Mesenchymal stem cell (in vitro differentiated cells and primary cell): ENCODE measurements around the gene LCORL.

Experiments used
- DNase-seq: peaks from one replicate; pipeline ENCODE4 v3.0.0-alpha.2; 2013
- H2AFZ ChIP-seq: one replicate; pipeline ENCODE4 v1.6.1; 2013; ENCODE audit warnings: low read depth, mild to moderate bottlenecking, control low read depth, inconsistent platforms, low read length, moderate library complexity
- H2AK5ac ChIP-seq: 2 replicates; pipeline ENCODE4 v1.6.1; 2013; ENCODE audit warnings: low read length, moderate library complexity, mild to moderate bottlenecking, inconsistent platforms; ENCODE audit not compliant: severe bottlenecking
- H2BK120ac ChIP-seq: one replicate; pipeline ENCODE4 v1.6.1; 2013; ENCODE audit warnings: low read depth, mild to moderate bottlenecking, inconsistent platforms, low read length, moderate library complexity
- H2BK12ac ChIP-seq, 2 experiments: one replicate each; pipeline ENCODE4 v1.6.1; 2013; ENCODE audit warnings: inconsistent platforms in 2 of 2, low read length in 2 of 2, mild to moderate bottlenecking in 2 of 2, moderate library complexity in 2 of 2, control low read depth in 1 of 2
- H2BK15ac ChIP-seq: one replicate; pipeline ENCODE4 v1.6.1; 2013; ENCODE audit warnings: mild to moderate bottlenecking, low read depth, inconsistent platforms; ENCODE audit not compliant: poor library complexity, severe bottlenecking
- H2BK5ac ChIP-seq: 2 replicates; pipeline ENCODE4 v1.6.1; 2013; ENCODE audit warnings: low read depth, mild to moderate bottlenecking, low read length, control low read depth, inconsistent platforms; ENCODE audit not compliant: poor library complexity, severe bottlenecking
- H3K14ac ChIP-seq, 2 experiments: one replicate each; pipeline ENCODE4 v1.6.1; 2013; ENCODE audit warnings: inconsistent platforms in 2 of 2, low read length in 2 of 2, control low read depth in 1 of 2, mild to moderate bottlenecking in 1 of 2, moderate library complexity in 1 of 2
- H3K18ac ChIP-seq, 2 experiments: one replicate each; pipeline ENCODE4 v1.6.1; 2013; ENCODE audit warnings: inconsistent platforms in 2 of 2, low read length in 2 of 2, control low read depth in 1 of 2, low read depth in 1 of 2, mild to moderate bottlenecking in 1 of 2
- H3K23ac ChIP-seq, 2 experiments: one replicate each; pipeline ENCODE4 v1.6.1; 2013; ENCODE audit warnings: inconsistent platforms in 2 of 2, low read length in 2 of 2, mild to moderate bottlenecking in 2 of 2, moderate library complexity in 2 of 2, control low read depth in 1 of 2
- H3K27ac ChIP-seq: 2 replicates; pipeline ENCODE4 v1.5.1; 2013; ENCODE audit warnings: mild to moderate bottlenecking, moderate library complexity, low read length, control low read depth, inconsistent platforms; ENCODE audit not compliant: poor library complexity, severe bottlenecking
- H3K27me3 ChIP-seq, 2 experiments: 2 replicates each; pipeline versions ENCODE4 v1.6.1 to v1.7.0; 2013; ENCODE audit warnings: low read length in 2 of 2, mild to moderate bottlenecking in 2 of 2, moderate library complexity in 2 of 2, control low read depth in 1 of 2, inconsistent platforms in 1 of 2; ENCODE audit not compliant: control insufficient read depth in 1 of 2, insufficient read depth in 1 of 2
- H3K36me3 ChIP-seq, 2 experiments: 2 replicates each; pipeline versions ENCODE4 v1.6.1 to v1.7.0; 2013; ENCODE audit warnings: low read length in 2 of 2, control low read depth in 1 of 2, inconsistent platforms in 1 of 2, low read depth in 1 of 2, mild to moderate bottlenecking in 1 of 2; ENCODE audit not compliant: insufficient read depth in 2 of 2, control insufficient read depth in 1 of 2
- H3K4ac ChIP-seq, 2 experiments: one replicate each; pipeline ENCODE4 v1.6.1; 2013; ENCODE audit warnings: inconsistent platforms in 2 of 2, low read length in 2 of 2, mild to moderate bottlenecking in 2 of 2, moderate library complexity in 2 of 2, control low read depth in 1 of 2, low read depth in 1 of 2
- H3K4me1 ChIP-seq: 2 replicates; pipeline ENCODE4 v1.6.1; 2013; ENCODE audit warnings: low read depth, low read length, control low read depth; ENCODE audit not compliant: control insufficient read depth, insufficient read depth
- H3K4me2 ChIP-seq: 2 replicates; pipeline ENCODE4 v1.6.1; 2013; ENCODE audit warnings: low read length, mild to moderate bottlenecking, inconsistent platforms; ENCODE audit not compliant: poor library complexity, severe bottlenecking
- H3K4me3 ChIP-seq, 2 experiments: 2 replicates each; pipeline versions ENCODE4 v1.5.1 to v1.7.0; 2013; ENCODE audit warnings: low read length in 2 of 2, mild to moderate bottlenecking in 2 of 2, control low read depth in 1 of 2, low read depth in 1 of 2; ENCODE audit not compliant: insufficient read depth in 1 of 2
- H3K79me1 ChIP-seq: replicated peaks from 2 replicates; pipeline ENCODE4 v1.6.1; 2013; ENCODE audit warnings: mild to moderate bottlenecking, control low read depth, low read length, inconsistent platforms; ENCODE audit not compliant: poor library complexity, severe bottlenecking
- H3K9ac ChIP-seq: 2 replicates; pipeline ENCODE4 v1.7.0; 2013; ENCODE audit warnings: mild to moderate bottlenecking, low read length, moderate library complexity
- H3K9me3 ChIP-seq: 2 replicates; pipeline ENCODE4 v1.7.0; 2013; ENCODE audit warnings: mild to moderate bottlenecking, low read length; ENCODE audit not compliant: control insufficient read depth
- H4K8ac ChIP-seq: one replicate; pipeline ENCODE4 v1.6.1; 2013; ENCODE audit warnings: inconsistent platforms, mild to moderate bottlenecking, low read length, moderate library complexity
- H4K91ac ChIP-seq: one replicate; pipeline ENCODE4 v1.6.1; 2013; ENCODE audit warnings: mild to moderate bottlenecking, low read length, inconsistent platforms
- WGBS: methylation state at CpG from one replicate; pipeline ENCODE4 v1.1.7; 2013; ENCODE audit warnings: mixed read lengths; 5-methylcytosine and 5-hydroxymethylcytosine counted together

The LCORL gene

GRCh38 chr4:18033111-18034085, 11.8 kb upstream of the LCORL start:
- Histone ChIP-seq H3K14ac (no peak overlapping the region), H3K9me3 (no peaks in the 10 kb centered on the region), H3K4me1 (no peaks in the 10 kb centered on the region), H4K8ac (no peak overlapping the region), H2BK12ac (no peak overlapping the region), H2BK120ac (no peak overlapping the region), H3K18ac (no peak overlapping the region), H2BK15ac (no peak overlapping the region), H3K27ac (no peak overlapping the region), H3K4me2 (no peak overlapping the region), H3K27me3 (no peaks in the 10 kb centered on the region), H3K9ac (peak overlapping the region; percentile 36), H3K4ac (no peak overlapping the region), H4K91ac (no peak overlapping the region), H2AFZ (no peak overlapping the region), H3K79me1 (no peaks in the 10 kb centered on the region), H3K23ac (no peak overlapping the region), H3K4me3 (no peak overlapping the region), H2AK5ac (no peak overlapping the region), H3K36me3 (no peaks in the 10 kb centered on the region), H2BK5ac (no peak overlapping the region)
- DNase-seq: no peak
- WGBS: 80% methylated on average over 1 of the region's 2 CpGs

GRCh38 chr4:18025288-18025687, 3.7 kb upstream of the LCORL start:
- no peak overlapping the region for H3K23ac ChIP-seq
- H3K36me3 ChIP-seq: no peaks in the 10 kb centered on the region
- H3K9me3 ChIP-seq: no peaks in the 10 kb centered on the region
- no peaks in the 10 kb centered on the region for H3K79me1 ChIP-seq
- no peak overlapping the region for H2BK15ac ChIP-seq
- no peak overlapping the region for H3K18ac ChIP-seq
- no peak overlapping the region for H3K4me2 ChIP-seq
- no peak overlapping the region for H4K91ac ChIP-seq
- H3K4me3 ChIP-seq: no peak overlapping the region
- H3K4me1 ChIP-seq: no peaks in the 10 kb centered on the region
- 92% methylated on average over 1 of the region's 2 CpGs for WGBS
- H3K14ac ChIP-seq: no peak overlapping the region
- DNase-seq: no peak
- no peak overlapping the region for H2BK12ac ChIP-seq
- H2BK120ac ChIP-seq: no peak overlapping the region
- no peak overlapping the region for H3K9ac ChIP-seq
- H2AK5ac ChIP-seq: no peak overlapping the region
- H3K27ac ChIP-seq: no peak overlapping the region
- no peak overlapping the region for H3K4ac ChIP-seq
- H3K27me3 ChIP-seq: no peaks in the 10 kb centered on the region
- no peak overlapping the region for H2AFZ ChIP-seq
- no peak overlapping the region for H4K8ac ChIP-seq
- H2BK5ac ChIP-seq: no peak overlapping the region

DNA sequence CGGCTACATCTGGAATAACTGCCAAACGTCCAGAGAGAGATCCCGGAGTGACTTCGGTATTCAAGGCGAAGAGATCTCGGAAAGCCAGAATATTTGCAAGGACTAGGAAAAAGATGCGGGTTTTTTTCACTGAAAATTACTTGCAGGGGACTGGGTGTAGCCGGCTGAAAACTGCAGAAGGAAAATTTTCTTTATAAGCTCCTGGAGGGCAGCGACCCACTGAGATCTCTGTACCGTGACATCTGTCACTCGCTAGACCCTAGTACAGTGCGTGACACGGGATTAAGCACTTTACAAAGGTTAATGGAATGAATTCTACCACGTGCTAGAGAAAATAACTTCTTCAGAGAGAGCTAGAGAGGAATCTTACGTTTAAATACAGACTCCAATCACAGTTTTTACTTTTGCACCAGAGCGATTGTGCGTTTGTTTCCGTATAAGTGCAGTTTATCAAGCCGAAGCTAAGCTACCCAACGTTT, 1.1 kb upstream of the LCORL start:
- H2BK15ac ChIP-seq: no peak overlapping the region
- no peaks in the 10 kb centered on the region for H3K27me3 ChIP-seq
- peak overlapping the region; percentile 88 for H2AFZ ChIP-seq
- H3K4ac ChIP-seq: no peak overlapping the region
- peak overlapping the region in 1 of 2 experiments; percentile 92 for H3K23ac ChIP-seq
- H4K91ac ChIP-seq: no peak overlapping the region
- H3K79me1 ChIP-seq: no peaks in the 10 kb centered on the region
- H3K4me2 ChIP-seq: peak overlapping the region; percentile 99
- H4K8ac ChIP-seq: no peak overlapping the region
- no peak for DNase-seq
- H3K18ac ChIP-seq: no peak overlapping the region
- peak overlapping the region; percentile 89 for H3K9ac ChIP-seq
- H3K14ac ChIP-seq: no peak overlapping the region
- H2BK12ac ChIP-seq: no peak overlapping the region
- no peak overlapping the region for H2BK120ac ChIP-seq
- H3K9me3 ChIP-seq: no peaks in the 10 kb centered on the region
- H2AK5ac ChIP-seq: no peak overlapping the region
- no peaks in the 10 kb centered on the region for H3K36me3 ChIP-seq
- no peaks in the 10 kb centered on the region for H3K4me1 ChIP-seq
- H3K4me3 ChIP-seq: peak overlapping the region; percentile 98
- H2BK5ac ChIP-seq: no peak overlapping the region
- WGBS: under 1% methylated on average over 14 of the region's 20 CpGs
- H3K27ac ChIP-seq: peak overlapping the region; percentile 77

DNA sequence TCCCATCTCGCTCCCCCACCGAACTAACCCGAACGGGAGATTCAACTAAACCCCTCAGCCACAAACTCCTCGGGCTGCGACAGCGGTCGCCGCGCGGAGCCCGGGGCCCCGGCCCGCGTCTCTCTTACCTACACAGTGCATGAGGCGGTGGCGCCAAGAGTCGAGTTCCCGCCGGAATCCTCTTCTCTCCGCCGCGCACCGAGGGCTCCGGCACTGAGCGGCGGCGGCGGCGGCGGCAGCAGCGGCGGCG, 160 bp downstream of the LCORL start:
- Histone ChIP-seq H3K4me1 (no peaks in the 10 kb centered on the region), H4K8ac (peak overlapping the region; percentile 38), H3K27me3 (no peaks in the 10 kb centered on the region), H3K9ac (peak overlapping the region; percentile 89), H3K27ac (peak overlapping the region; percentile 64), H2BK5ac (no peak overlapping the region), H3K4me3 (peak overlapping the region; percentile 98), H2AK5ac (no peak overlapping the region), H2BK12ac (peak overlapping the region in 1 of 2 experiments; percentile 23), H3K4me2 (peak overlapping the region; percentile 52), H2AFZ (peak overlapping the region; percentile 84), H3K4ac (peak overlapping the region in 1 of 2 experiments; percentile 92), H2BK120ac (peak overlapping the region; percentile 71), H3K18ac (peak overlapping the region; percentile 89 to 91), H4K91ac (peak overlapping the region; percentile 21), H3K9me3 (no peaks in the 10 kb centered on the region), H3K14ac (peak overlapping the region; percentile 12 to 67), H3K36me3 (no peaks in the 10 kb centered on the region), H2BK15ac (no peak overlapping the region), H3K79me1 (no peaks in the 10 kb centered on the region), H3K23ac (peak overlapping the region in 1 of 2 experiments; percentile 91)
- peak; percentile 63 for DNase-seq
- WGBS: 0% methylated on average over 25 of the region's 34 CpGs
